GM12878 (cell line): ENCODE results near the gene ANKRD53. TPM values are rescaled to one million over a fixed set of nuclear protein-coding genes. Genes with fewer than 3 reads are reported as not detected.

ENCODE experiments used
- ATAC-seq: fragments of 200-7000 bp; cut with Tn5 transposase; 3 replicates; pipeline ENCODE4 v1.9.1; 2020; ENCODE audit warnings: mild to moderate bottlenecking, moderate library complexity
- BruUV-seq: library from RNA; stranded (reverse); fragments of 400-500 nt; replicated peaks from 2 replicates; lab custom pipeline; 2021; lab: Mats Ljungman, UMichigan
- CTCF ChIA-PET: fragments of 300-600 bp; sonication (Branson Sonifier 250); formaldehyde crosslinking; extraction: SDS; loops from one replicate; lab custom pipeline; 2021; ENCODE audit warnings: inconsistent platforms; lab: Yijun Ruan, JAX
- POLR2A ChIA-PET: fragments of 350-600 bp; formaldehyde crosslinking; extraction: SDS; loops from one replicate; lab custom pipeline; 2021; ENCODE audit warnings: inconsistent platforms; lab: Charles Lee
- RAD21 ChIA-PET: fragments of 300-600 bp; sonication (Branson Sonifier 250); formaldehyde crosslinking; loops from one replicate; lab custom pipeline; 2023; ENCODE audit warnings: antibody characterized with exemption; ENCODE audit not compliant: unreplicated experiment; lab: Charles Lee
- SMC1A ChIA-PET: fragments of 300-600 bp; sonication (Branson Sonifier 250); formaldehyde crosslinking; loops from one replicate; lab custom pipeline; 2023; ENCODE audit not compliant: unreplicated experiment, uncharacterized antibody; lab: Charles Lee
- DNase-seq: peaks from one replicate; pipeline ENCODE4 v3.0.0-alpha.2; 2011; ENCODE audit warnings: low read depth, low spot score
- FAIRE-seq: peaks from 3 replicates; lab custom pipeline; 2011; peaks lifted over from hg19 to GRCh38; lab: Jason Lieb, UNC
- H2AFZ ChIP-seq: 2 replicates; pipeline ENCODE4 v1.6.0; 2011; ENCODE audit warnings: low read depth, low read length, control low read depth; ENCODE audit not compliant: control insufficient read depth
- H3K27ac ChIP-seq: 2 replicates; pipeline ENCODE4 v1.5.1; 2011; ENCODE audit warnings: control low read depth; ENCODE audit not compliant: control insufficient read depth, insufficient read depth
- H3K27me3 ChIP-seq, 2 experiments: replicated peaks in 1 of 2; 2 replicates each; pipeline versions ENCODE4 v1.6.0 to v1.6.1; 2011; ENCODE audit warnings: low read length in 1 of 2; ENCODE audit not compliant: control insufficient read depth in 2 of 2, insufficient read depth in 2 of 2
- H3K36me3 ChIP-seq, 2 experiments: 2 replicates each; pipeline ENCODE4 v1.5.1; 2011; ENCODE audit warnings: low read length in 1 of 2; ENCODE audit not compliant: control insufficient read depth in 2 of 2, insufficient read depth in 2 of 2
- H3K4me1 ChIP-seq: 2 replicates; pipeline ENCODE4 v1.6.1; 2011; ENCODE audit warnings: mild to moderate bottlenecking, low read length, moderate library complexity, mixed read lengths; ENCODE audit not compliant: control insufficient read depth, insufficient read depth
- H3K4me2 ChIP-seq: 2 replicates; pipeline ENCODE4 v1.6.0; 2011; ENCODE audit warnings: control low read depth; ENCODE audit not compliant: control insufficient read depth, insufficient read depth
- H3K4me3 ChIP-seq: fragments of 200-600 bp; sonication (generic); 2 replicates; pipeline ENCODE4 v1.5.1; 2016
- H3K79me2 ChIP-seq: 2 replicates; pipeline ENCODE4 v1.6.0; 2011; ENCODE audit warnings: low read length; ENCODE audit not compliant: control insufficient read depth, insufficient read depth
- H3K9ac ChIP-seq: 2 replicates; pipeline ENCODE4 v1.8.0; 2011; ENCODE audit warnings: low read length, control low read depth, mixed read lengths; ENCODE audit not compliant: control insufficient read depth, insufficient read depth
- H3K9me3 ChIP-seq: replicated peaks from 3 replicates; pipeline ENCODE4 v1.5.1; 2011; ENCODE audit warnings: mild to moderate bottlenecking, low read length; ENCODE audit not compliant: control insufficient read depth, insufficient read depth
- H4K20me1 ChIP-seq: 2 replicates; pipeline ENCODE4 v1.6.0; 2011; ENCODE audit not compliant: control insufficient read depth, insufficient read depth
- CREM ChIP-seq: IDR thresholded peaks from 2 replicates; pipeline ENCODE4 v1.6.1; 2014; ENCODE audit warnings: antibody characterized with exemption, low read depth
- EGR1 ChIP-seq, 2 experiments: IDR thresholded peaks; 1 replicate in 1 of 2; 2 replicates in 1 of 2; pipeline ENCODE4 v1.6.1; 2011 to 2012; ENCODE audit warnings: low read depth in 2 of 2, low read length in 2 of 2, borderline replicate concordance in 1 of 2, mild to moderate bottlenecking in 1 of 2, moderate library complexity in 1 of 2
- FOS ChIP-seq: IDR thresholded peaks from 3 replicates; pipeline ENCODE4 v1.6.1; 2011; ENCODE audit warnings: borderline replicate concordance; ENCODE audit not compliant: insufficient read length; ENCODE audit errors: extremely low read depth
- GATAD2B ChIP-seq: fragments of 450-650 bp; conservative IDR thresholded peaks from 2 replicates; pipeline ENCODE4 v1.6.1; 2017; ENCODE audit warnings: low read depth, mild to moderate bottlenecking, moderate library complexity
- HDAC2 ChIP-seq: fragments of 200-600 bp; sonication (generic); IDR thresholded peaks from 2 replicates; pipeline ENCODE4 v1.6.1; 2017
- KDM1A ChIP-seq: fragments of 200-600 bp; sonication (generic); IDR thresholded peaks from 2 replicates; pipeline ENCODE4 v1.6.1; 2016; ENCODE audit warnings: borderline replicate concordance
- KLF5 ChIP-seq: fragments of 450-650 bp; IDR thresholded peaks from 2 replicates; pipeline ENCODE4 v1.6.1; 2014; ENCODE audit warnings: mild to moderate bottlenecking; ENCODE audit not compliant: partially characterized antibody
- NFXL1 ChIP-seq: fragments of 450-650 bp; IDR thresholded peaks from 2 replicates; pipeline ENCODE4 v1.6.1; 2017; ENCODE audit warnings: antibody characterized with exemption, mild to moderate bottlenecking, borderline replicate concordance
- PAX8 ChIP-seq: fragments of 450-650 bp; IDR thresholded peaks from 2 replicates; pipeline ENCODE4 v1.6.1; 2017; ENCODE audit warnings: mild to moderate bottlenecking, moderate library complexity
- RB1 ChIP-seq: fragments of 450-650 bp; formaldehyde crosslinking; IDR thresholded peaks from 2 replicates; pipeline ENCODE4 v1.6.1; 2017; ENCODE audit warnings: mild to moderate bottlenecking, borderline replicate concordance
- ZBED1 ChIP-seq: IDR thresholded peaks from 2 replicates; pipeline ENCODE4 v1.6.1; 2016; ENCODE audit warnings: borderline replicate concordance
- WGBS: methylation state at CpG from one replicate; pipeline ENCODE4 v1.1.6; 2016; ENCODE audit warnings: low lambda C conversion rate; ENCODE audit not compliant: insufficient replicate concordance, insufficient coverage; ENCODE audit errors: missing lambda C conversion rate; 5-methylcytosine and 5-hydroxymethylcytosine counted together
- in situ Hi-C: fragments of 300-500 bp; cut with MboI; formaldehyde crosslinking; loops from 9 replicates; pipeline ENCODE4 v1.14.3; 2018; ENCODE audit warnings: mixed read lengths
- intact Hi-C: fragments of 100-400 bp; cut with micrococcal nuclease; formaldehyde crosslinking; loops from one replicate; pipeline ENCODE4 v1.14.2; 2022; ENCODE audit not compliant: unreplicated experiment
- polyA plus RNA-seq, 11 experiments: library from polyadenylated mRNA; depleted of rRNA in 4 of 11; unstranded in 6 of 11; stranded (reverse) in 5 of 11; fragments of >200 nt; fragmentation: Nextera tagmentation in 4 of 11; fragmentation: Illumina TruSeq in 1 of 11; extraction: Ambion mirVana in 4 of 11; extraction: Trizol in 1 of 11; gene quantifications; 1 replicate in 1 of 11; 2 replicates in 10 of 11; pipeline versions ENCODE4 v1.2.1 to v1.2.3, GENCODE V29; 2011 to 2016; ENCODE audit warnings: inconsistent platforms in 2 of 11, missing spikeins in 2 of 11, low read depth in 1 of 11
- total RNA-seq, 4 experiments: library from RNA; depleted of rRNA in 3 of 4; stranded (reverse); fragments of >200 nt in 3 of 4; fragmentation: Illumina TruSeq in 1 of 4; extraction: Trizol in 1 of 4; gene quantifications; 2 replicates each; pipeline versions ENCODE4 v1.2.1 to v1.2.3, GENCODE V29; 2013 to 2021
- TF ChIP-seq, protein P1 (sequence below): fragments of 150-350 bp; IDR thresholded peaks from 2 replicates; pipeline ENCODE4 v1.6.1; 2014; ENCODE audit warnings: mild to moderate bottlenecking, low read depth, low read length

ANKRD53 gene
- total and polyA plus RNA-seq, 10 of the 15 experiments (the other 5 are each of a cell fraction or from before 2014, with no cell fraction given): 0.04 TPM; not detected in 8

DNA sequence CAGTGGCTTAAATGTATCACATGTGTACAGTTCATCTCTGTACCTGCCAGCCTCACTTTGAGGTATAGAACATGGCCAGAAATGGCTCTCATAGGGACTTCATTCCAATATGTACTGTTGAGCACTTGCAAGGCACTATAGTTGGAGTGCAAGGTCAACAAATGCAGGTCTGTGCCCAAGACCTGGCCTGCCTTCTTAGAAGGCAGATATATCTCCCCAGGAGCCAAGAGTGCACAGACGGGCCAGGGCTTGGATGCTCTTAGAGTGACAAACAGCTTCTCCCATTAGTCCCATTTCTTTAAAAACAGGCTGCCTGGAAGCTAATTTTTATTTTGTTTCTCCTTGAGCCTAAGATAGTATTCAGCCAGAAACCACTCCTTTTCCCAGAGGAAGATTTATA is 9.0 kb downstream of the ANKRD53 start:
- CTCF ChIA-PET: no interaction called here
- no peak for ATAC-seq
- Histone ChIP-seq H3K4me3 (no peak overlapping the region), H3K27me3 (no peaks in the 10 kb centered on the region), H3K27ac (no peak overlapping the region), H4K20me1 (no peaks in the 10 kb centered on the region), H3K9me3 (no peaks in the 10 kb centered on the region), H3K9ac (no peak overlapping the region), H2AFZ (no peak overlapping the region), H3K4me1 (no peaks in the 10 kb centered on the region), H3K36me3 (peaks cover 7 to 24% of the 10 kb centered on the region in 2 experiments), H3K4me2 (no peak overlapping the region), H3K79me2 (no peaks in the 10 kb centered on the region)
- intact Hi-C loops: no loop called here
- DNase-seq: no peak
- BruUV-seq: no TSS peak
- POLR2A ChIA-PET: no interaction called here
- SMC1A ChIA-PET: no interaction called here
- RAD21 ChIA-PET: no interaction called here
- in situ Hi-C loops: no loop called here
- WGBS: 59% methylated on average over 1 of the region's 1 CpG
- no peak for FAIRE-seq
- no peak for TF ChIP-seq KDM1A
- no peak for TF ChIP-seq HDAC2
- no peak for TF ChIP-seq EGR1 (IDR thresholded peaks at IDR 0.05; ENCODE audit: borderline replicate concordance in 1 of 2, low read depth in 2 of 2, low read length in 2 of 2)
- no peak for TF ChIP-seq PAX8
- TF ChIP-seq, protein P1, sequence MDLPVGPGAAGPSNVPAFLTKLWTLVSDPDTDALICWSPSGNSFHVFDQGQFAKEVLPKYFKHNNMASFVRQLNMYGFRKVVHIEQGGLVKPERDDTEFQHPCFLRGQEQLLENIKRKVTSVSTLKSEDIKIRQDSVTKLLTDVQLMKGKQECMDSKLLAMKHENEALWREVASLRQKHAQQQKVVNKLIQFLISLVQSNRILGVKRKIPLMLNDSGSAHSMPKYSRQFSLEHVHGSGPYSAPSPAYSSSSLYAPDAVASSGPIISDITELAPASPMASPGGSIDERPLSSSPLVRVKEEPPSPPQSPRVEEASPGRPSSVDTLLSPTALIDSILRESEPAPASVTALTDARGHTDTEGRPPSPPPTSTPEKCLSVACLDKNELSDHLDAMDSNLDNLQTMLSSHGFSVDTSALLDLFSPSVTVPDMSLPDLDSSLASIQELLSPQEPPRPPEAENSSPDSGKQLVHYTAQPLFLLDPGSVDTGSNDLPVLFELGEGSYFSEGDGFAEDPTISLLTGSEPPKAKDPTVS: no peak
- TF ChIP-seq RB1: no peak
- no peak for TF ChIP-seq NFXL1
- no peak for TF ChIP-seq GATAD2B
- TF ChIP-seq CREM: no peak
- TF ChIP-seq ZBED1: no peak
- TF ChIP-seq FOS: no peak
- no peak for TF ChIP-seq KLF5
